ENCODE data around the gene AHCYL2. TPM values are rescaled to one million over a fixed set of nuclear protein-coding genes. Genes with fewer than 3 reads are reported as not detected.

Gene AHCYL2
- polyA plus RNA-seq, 1 donor from 2014 or later = 39.9 TPM

DNA sequence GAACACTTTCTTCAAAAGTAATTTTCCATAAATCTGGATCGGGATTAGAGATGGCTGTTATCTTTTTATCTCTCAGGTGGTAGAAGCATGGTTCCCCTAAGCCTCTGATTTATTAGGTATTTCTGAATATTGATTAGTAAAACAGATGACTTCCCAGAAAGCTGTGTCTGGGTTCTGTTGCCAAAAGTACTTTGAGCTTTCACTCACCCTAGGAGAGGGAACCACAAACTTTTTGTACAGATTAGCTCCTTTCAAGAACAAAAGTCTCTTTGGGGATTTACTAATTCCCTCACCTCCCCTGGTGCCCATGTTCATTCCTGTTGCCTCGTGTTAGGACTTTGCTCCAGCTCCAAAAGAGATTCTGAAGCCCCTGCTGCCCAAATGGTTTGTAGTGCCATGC lies 162.7 kb downstream of the AHCYL2 start:
- H3K27ac ChIP-seq (ENCODE audit: low read length) = no peak overlapping the region
- no peaks in the 10 kb centered on the region for H4K20me1 ChIP-seq (ENCODE audit: insufficient read depth)
- H3K4me3 ChIP-seq (ENCODE audit: low read length) = no peak overlapping the region
- no peak overlapping the region for H2AFZ ChIP-seq (ENCODE audit: low read depth, low read length)
- no peaks in the 10 kb centered on the region for H3K27me3 ChIP-seq (ENCODE audit: insufficient read depth, low read depth, low read length)
- H3K79me2 ChIP-seq (replicated peaks; ENCODE audit: insufficient read depth, low read length) = no peaks in the 10 kb centered on the region
- H3K9me3 ChIP-seq (ENCODE audit: low read length) = no peaks in the 10 kb centered on the region
- TF ChIP-seq SMC3 (conservative IDR thresholded peaks at IDR 0.05; ENCODE audit: poor library complexity) (no peak), TAF1 (IDR thresholded peaks at IDR 0.05; ENCODE audit: low read depth) (no peak), EZH2 (IDR thresholded peaks at IDR 0.05; ENCODE audit: borderline replicate concordance, insufficient read depth, low read length, poor library complexity, severe bottlenecking) (no peak), RAD21 (conservative IDR thresholded peaks at IDR 0.05) (no peak), EP300 (conservative IDR thresholded peaks at IDR 0.05; ENCODE audit: poor library complexity, severe bottlenecking) (no peak)
- H3F3A ChIP-seq (ENCODE audit: insufficient read depth, low read length, poor library complexity, severe bottlenecking) = no peaks in the 10 kb centered on the region
- no peak overlapping the region for H3K9ac ChIP-seq (ENCODE audit: low read length)
- peaks cover 9% of the 10 kb centered on the region for H3K36me3 ChIP-seq (ENCODE audit: insufficient read depth, low read length)
- H3K9me2 ChIP-seq (ENCODE audit: insufficient read depth, low read length) = no peaks in the 10 kb centered on the region
- no peak overlapping the region for H3K4me2 ChIP-seq (ENCODE audit: low read length)

DNA sequence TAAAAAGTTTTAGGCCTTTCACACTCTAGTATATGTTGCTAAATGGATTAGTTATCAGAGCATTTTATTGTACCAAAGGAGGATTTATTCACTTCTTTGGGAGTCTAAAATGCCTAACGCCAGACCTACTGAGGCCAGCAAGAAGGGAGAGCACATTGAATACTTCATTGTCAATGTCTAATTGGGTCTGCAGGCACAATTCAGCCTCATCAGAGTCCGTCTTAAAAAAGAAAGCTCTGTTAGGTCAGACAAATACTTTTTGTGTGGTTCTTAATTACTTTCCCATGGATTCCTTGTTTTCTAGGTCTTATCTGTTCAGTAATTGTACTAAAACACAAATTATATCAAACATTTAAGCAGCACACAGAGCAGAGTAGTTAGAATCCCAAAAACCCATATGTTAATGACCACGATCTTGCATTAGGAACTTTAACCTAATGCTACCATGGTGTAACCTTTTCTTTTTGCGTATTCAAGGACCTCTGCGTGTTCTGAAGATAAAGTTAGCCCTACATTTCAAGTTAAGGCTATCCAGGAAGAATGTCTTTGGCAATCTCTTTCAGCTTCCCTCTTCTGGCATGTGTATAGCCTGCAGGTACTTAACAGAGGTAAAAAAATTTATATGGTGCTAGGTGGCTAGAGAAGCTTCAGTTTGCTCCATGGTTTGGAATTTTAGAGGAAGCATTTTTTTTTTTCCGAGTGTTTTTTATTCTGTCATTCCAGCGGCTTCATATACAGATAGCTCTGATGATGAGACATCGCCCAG lies 163.7 kb downstream of the AHCYL2 start:
- Histone ChIP-seq H3K4me3 (ENCODE audit: low read length) (no peak overlapping the region), H3K4me2 (ENCODE audit: low read length) (no peak overlapping the region), H3K79me2 (replicated peaks; ENCODE audit: insufficient read depth, low read length) (no peaks in the 10 kb centered on the region), H3K36me3 (ENCODE audit: insufficient read depth, low read length) (peaks cover 9% of the 10 kb centered on the region), H3K9me2 (ENCODE audit: insufficient read depth, low read length) (no peaks in the 10 kb centered on the region), H4K20me1 (ENCODE audit: insufficient read depth) (no peaks in the 10 kb centered on the region), H3F3A (ENCODE audit: insufficient read depth, low read length, poor library complexity, severe bottlenecking) (no peaks in the 10 kb centered on the region), H3K27ac (ENCODE audit: low read length) (no peak overlapping the region), H2AFZ (ENCODE audit: low read depth, low read length) (no peak overlapping the region), H3K9ac (ENCODE audit: low read length) (no peak overlapping the region), H3K27me3 (ENCODE audit: insufficient read depth, low read depth, low read length) (no peaks in the 10 kb centered on the region), H3K9me3 (ENCODE audit: low read length) (no peaks in the 10 kb centered on the region)
- TF ChIP-seq SMC3 (conservative IDR thresholded peaks at IDR 0.05; ENCODE audit: poor library complexity) = no peak
- TF ChIP-seq, protein P1, sequence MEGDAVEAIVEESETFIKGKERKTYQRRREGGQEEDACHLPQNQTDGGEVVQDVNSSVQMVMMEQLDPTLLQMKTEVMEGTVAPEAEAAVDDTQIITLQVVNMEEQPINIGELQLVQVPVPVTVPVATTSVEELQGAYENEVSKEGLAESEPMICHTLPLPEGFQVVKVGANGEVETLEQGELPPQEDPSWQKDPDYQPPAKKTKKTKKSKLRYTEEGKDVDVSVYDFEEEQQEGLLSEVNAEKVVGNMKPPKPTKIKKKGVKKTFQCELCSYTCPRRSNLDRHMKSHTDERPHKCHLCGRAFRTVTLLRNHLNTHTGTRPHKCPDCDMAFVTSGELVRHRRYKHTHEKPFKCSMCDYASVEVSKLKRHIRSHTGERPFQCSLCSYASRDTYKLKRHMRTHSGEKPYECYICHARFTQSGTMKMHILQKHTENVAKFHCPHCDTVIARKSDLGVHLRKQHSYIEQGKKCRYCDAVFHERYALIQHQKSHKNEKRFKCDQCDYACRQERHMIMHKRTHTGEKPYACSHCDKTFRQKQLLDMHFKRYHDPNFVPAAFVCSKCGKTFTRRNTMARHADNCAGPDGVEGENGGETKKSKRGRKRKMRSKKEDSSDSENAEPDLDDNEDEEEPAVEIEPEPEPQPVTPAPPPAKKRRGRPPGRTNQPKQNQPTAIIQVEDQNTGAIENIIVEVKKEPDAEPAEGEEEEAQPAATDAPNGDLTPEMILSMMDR (IDR thresholded peaks at IDR 0.05; ENCODE audit: poor library complexity, severe bottlenecking) = no peak
- TF ChIP-seq EP300 (conservative IDR thresholded peaks at IDR 0.05; ENCODE audit: poor library complexity, severe bottlenecking) = no peak
- TF ChIP-seq EZH2 (IDR thresholded peaks at IDR 0.05; ENCODE audit: borderline replicate concordance, insufficient read depth, low read length, poor library complexity, severe bottlenecking) = no peak
- no peak for TF ChIP-seq POLR2AphosphoS5 (IDR thresholded peaks at IDR 0.05)
- no peak for TF ChIP-seq TAF1 (IDR thresholded peaks at IDR 0.05; ENCODE audit: low read depth)
- TF ChIP-seq MXI1 (conservative IDR thresholded peaks at IDR 0.05; ENCODE audit: poor library complexity, severe bottlenecking) = no peak
- TF ChIP-seq, protein P2, sequence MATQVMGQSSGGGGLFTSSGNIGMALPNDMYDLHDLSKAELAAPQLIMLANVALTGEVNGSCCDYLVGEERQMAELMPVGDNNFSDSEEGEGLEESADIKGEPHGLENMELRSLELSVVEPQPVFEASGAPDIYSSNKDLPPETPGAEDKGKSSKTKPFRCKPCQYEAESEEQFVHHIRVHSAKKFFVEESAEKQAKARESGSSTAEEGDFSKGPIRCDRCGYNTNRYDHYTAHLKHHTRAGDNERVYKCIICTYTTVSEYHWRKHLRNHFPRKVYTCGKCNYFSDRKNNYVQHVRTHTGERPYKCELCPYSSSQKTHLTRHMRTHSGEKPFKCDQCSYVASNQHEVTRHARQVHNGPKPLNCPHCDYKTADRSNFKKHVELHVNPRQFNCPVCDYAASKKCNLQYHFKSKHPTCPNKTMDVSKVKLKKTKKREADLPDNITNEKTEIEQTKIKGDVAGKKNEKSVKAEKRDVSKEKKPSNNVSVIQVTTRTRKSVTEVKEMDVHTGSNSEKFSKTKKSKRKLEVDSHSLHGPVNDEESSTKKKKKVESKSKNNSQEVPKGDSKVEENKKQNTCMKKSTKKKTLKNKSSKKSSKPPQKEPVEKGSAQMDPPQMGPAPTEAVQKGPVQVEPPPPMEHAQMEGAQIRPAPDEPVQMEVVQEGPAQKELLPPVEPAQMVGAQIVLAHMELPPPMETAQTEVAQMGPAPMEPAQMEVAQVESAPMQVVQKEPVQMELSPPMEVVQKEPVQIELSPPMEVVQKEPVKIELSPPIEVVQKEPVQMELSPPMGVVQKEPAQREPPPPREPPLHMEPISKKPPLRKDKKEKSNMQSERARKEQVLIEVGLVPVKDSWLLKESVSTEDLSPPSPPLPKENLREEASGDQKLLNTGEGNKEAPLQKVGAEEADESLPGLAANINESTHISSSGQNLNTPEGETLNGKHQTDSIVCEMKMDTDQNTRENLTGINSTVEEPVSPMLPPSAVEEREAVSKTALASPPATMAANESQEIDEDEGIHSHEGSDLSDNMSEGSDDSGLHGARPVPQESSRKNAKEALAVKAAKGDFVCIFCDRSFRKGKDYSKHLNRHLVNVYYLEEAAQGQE (IDR thresholded peaks at IDR 0.05; ENCODE audit: borderline replicate concordance) = no peak

Data from neural cell (in vitro differentiated cells).